HCT116 (cell line): Measurements from ENCODE around the gene LRRC32. TPM values are rescaled to one million over a fixed set of nuclear protein-coding genes. Genes with fewer than 3 reads are reported as not detected.

Experiments used
- ATAC-seq: fragments of 200-7000 bp; cut with Tn5 transposase; 2 replicates; pipeline ENCODE4 v1.9.1; 2020; ENCODE audit warnings: mild to moderate bottlenecking, moderate library complexity
- BruUV-seq: library from RNA; stranded (reverse); fragments of 400-500 nt; replicated peaks from 2 replicates; lab custom pipeline; 2021; lab: Mats Ljungman, UMichigan
- CTCF ChIA-PET: fragments of 300-600 bp; sonication (Branson Sonifier 250); formaldehyde crosslinking; loops from one replicate; lab custom pipeline; 2021; ENCODE audit warnings: antibody characterized with exemption; lab: Charles Lee
- POLR2A ChIA-PET: fragments of 300-600, 350-600 bp; sonication (Branson Sonifier 250); formaldehyde crosslinking; loops from one replicate; lab custom pipeline; 2021; ENCODE audit warnings: antibody characterized with exemption; lab: Charles Lee
- RAD21 ChIA-PET, 2 experiments: fragments of 300-600 bp; sonication (Branson Sonifier 250); formaldehyde crosslinking; loops; one replicate each; lab custom pipeline; 2023; ENCODE audit warnings: low total read pairs in 2 of 2; ENCODE audit not compliant: uncharacterized antibody in 2 of 2, unreplicated experiment in 2 of 2, low non-redundant PET in 1 of 2; lab: Charles Lee
- DNase-seq: peaks from one replicate; pipeline ENCODE4 v3.0.0-alpha.2; 2010; ENCODE audit warnings: low read depth, low spot score
- H2AFZ ChIP-seq: fragments of 200-600 bp; shearing (Covaris generic), sonication (generic); 2 replicates; pipeline ENCODE4 v1.6.1; 2017; ENCODE audit warnings: low read depth, mixed run types, mixed read lengths, antibody characterized with exemption, low read length; ENCODE audit not compliant: poor library complexity, severe bottlenecking
- H3K27ac ChIP-seq: 2 replicates; pipeline ENCODE4 v1.5.1; 2012; ENCODE audit warnings: low read depth, low read length
- H3K27me3 ChIP-seq: fragments of 200-600 bp; sonication (generic); 2 replicates; pipeline ENCODE4 v1.6.1; 2016; ENCODE audit warnings: mixed run types, low read length, mixed read lengths; ENCODE audit not compliant: insufficient read depth
- H3K36me3 ChIP-seq, 2 experiments: fragments of 200-500 bp in 1 of 2; fragments of 200-600 bp in 1 of 2; sonication (Bioruptor generic) in 1 of 2; sonication (generic) in 1 of 2; 2 replicates each; pipeline versions ENCODE4 v1.5.1 to v1.6.1; 2014 to 2016; ENCODE audit warnings: low read length in 2 of 2, inconsistent platforms in 1 of 2, mixed read lengths in 1 of 2, mixed run types in 1 of 2; ENCODE audit not compliant: insufficient read depth in 2 of 2, control insufficient read depth in 1 of 2
- H3K4me1 ChIP-seq, 2 experiments: fragments of 200-600 bp in 1 of 2; sonication (generic) in 1 of 2; 2 replicates each; pipeline versions ENCODE4 v1.5.1 to v1.6.1; 2012 to 2017; ENCODE audit warnings: low read length in 2 of 2, inconsistent platforms in 1 of 2, mild to moderate bottlenecking in 1 of 2, mixed read lengths in 1 of 2, mixed run types in 1 of 2, moderate library complexity in 1 of 2; ENCODE audit not compliant: insufficient read depth in 2 of 2, control insufficient read depth in 1 of 2
- H3K4me2 ChIP-seq: fragments of 200-600 bp; sonication (generic); 2 replicates; pipeline ENCODE4 v1.6.1; 2017; ENCODE audit warnings: mixed run types, low read length, mixed read lengths
- H3K4me3 ChIP-seq, 2 experiments: fragments of 200-600 bp in 1 of 2; sonication (generic) in 1 of 2; replicated peaks in 1 of 2; 2 replicates each; pipeline ENCODE4 v1.5.1; 2011 to 2016; ENCODE audit warnings: low read length in 2 of 2, control low read depth in 1 of 2, low read depth in 1 of 2, mild to moderate bottlenecking in 1 of 2, mixed read lengths in 1 of 2, mixed run types in 1 of 2
- H3K79me2 ChIP-seq: fragments of 200-600 bp; sonication (generic); 2 replicates; pipeline ENCODE4 v1.6.1; 2017; ENCODE audit warnings: mild to moderate bottlenecking, mixed run types, low read length, moderate library complexity, mixed read lengths; ENCODE audit not compliant: insufficient read depth
- H3K9ac ChIP-seq: fragments of 200-600 bp; sonication (generic); 2 replicates; pipeline ENCODE4 v1.6.1; 2016; ENCODE audit warnings: low read length, mixed read lengths
- H3K9me2 ChIP-seq: fragments of 200-600 bp; sonication (generic), shearing (Covaris generic); 2 replicates; pipeline ENCODE4 v1.6.1; 2017; ENCODE audit warnings: mixed run types, mild to moderate bottlenecking, moderate library complexity; ENCODE audit not compliant: insufficient read depth
- H3K9me3 ChIP-seq, 2 experiments: fragments of 200-500 bp in 1 of 2; fragments of 200-600 bp in 1 of 2; sonication (Bioruptor generic) in 1 of 2; sonication (generic) in 1 of 2; 2 replicates each; pipeline ENCODE4 v1.6.1; 2014 to 2017; ENCODE audit warnings: low read length in 2 of 2, mixed read lengths in 2 of 2, inconsistent platforms in 1 of 2, low read depth in 1 of 2, mild to moderate bottlenecking in 1 of 2, mixed run types in 1 of 2, moderate library complexity in 1 of 2; ENCODE audit not compliant: control insufficient read depth in 1 of 2, insufficient read depth in 1 of 2
- H4K20me1 ChIP-seq: fragments of 200-600 bp; sonication (generic), shearing (Covaris generic); 2 replicates; pipeline ENCODE4 v1.6.1; 2017; ENCODE audit warnings: mixed run types, mild to moderate bottlenecking, moderate library complexity; ENCODE audit not compliant: insufficient read depth
- CBX3 ChIP-seq: IDR thresholded peaks from 2 replicates; pipeline ENCODE4 v1.6.1; 2012; ENCODE audit warnings: low read depth
- CEBPB ChIP-seq: IDR thresholded peaks from 2 replicates; pipeline ENCODE4 v1.6.1; 2012; ENCODE audit warnings: low read depth
- ELF1 ChIP-seq: IDR thresholded peaks from 2 replicates; pipeline ENCODE4 v1.6.1; 2012; ENCODE audit warnings: low read depth, borderline replicate concordance
- EZH2phosphoT487 ChIP-seq: fragments of 200-600 bp; IDR thresholded peaks from 2 replicates; pipeline ENCODE4 v1.6.1; 2018; ENCODE audit warnings: antibody characterized with exemption, borderline replicate concordance
- FOSL1 ChIP-seq: IDR thresholded peaks from 2 replicates; pipeline ENCODE4 v1.6.1; 2012; ENCODE audit warnings: low read depth
- JUND ChIP-seq: IDR thresholded peaks from 2 replicates; pipeline ENCODE4 v1.6.1; 2012
- POLR2AphosphoS5 ChIP-seq: IDR thresholded peaks from 2 replicates; pipeline ENCODE4 v1.6.1; 2011; ENCODE audit warnings: mild to moderate bottlenecking, low read depth, low read length, moderate library complexity
- RAD21 ChIP-seq: IDR thresholded peaks from 2 replicates; pipeline ENCODE4 v1.6.1; 2012; ENCODE audit warnings: low read depth, mild to moderate bottlenecking
- SIN3A ChIP-seq: IDR thresholded peaks from 2 replicates; pipeline ENCODE4 v1.6.1; 2012; ENCODE audit warnings: low read depth
- SP1 ChIP-seq: IDR thresholded peaks from 2 replicates; pipeline ENCODE4 v1.6.1; 2012; ENCODE audit warnings: low read depth
- SRF ChIP-seq: IDR thresholded peaks from 2 replicates; pipeline ENCODE4 v1.6.1; 2012; ENCODE audit warnings: low read depth
- TCF7L2 ChIP-seq: IDR thresholded peaks from 2 replicates; pipeline ENCODE4 v1.7.0; 2011; ENCODE audit warnings: borderline replicate concordance, inconsistent platforms; ENCODE audit not compliant: insufficient read depth, insufficient read length; ENCODE audit errors: extremely low read depth
- YY1 ChIP-seq: IDR thresholded peaks from 2 replicates; pipeline ENCODE4 v1.6.1; 2011; ENCODE audit warnings: low read length, low read depth, moderate library complexity, mild to moderate bottlenecking; ENCODE audit not compliant: insufficient replicate concordance; ENCODE audit errors: extremely low read depth
- ZFX ChIP-seq: fragments of 450-650 bp; IDR thresholded peaks from 2 replicates; pipeline ENCODE4 v1.6.1; 2017
- ZNF274 ChIP-seq: fragments of 200-500 bp; sonication (Bioruptor generic); IDR thresholded peaks from 2 replicates; pipeline ENCODE4 v1.6.1; 2014; ENCODE audit warnings: mild to moderate bottlenecking, low read depth, low read length, inconsistent platforms
- intact Hi-C: fragments of 100-400 bp; cut with micrococcal nuclease; formaldehyde crosslinking; loops from 2 replicates; pipeline ENCODE4 v1.10.0; 2022
- total RNA-seq: library from RNA; stranded (reverse); gene quantifications from one replicate; pipeline ENCODE4 v1.2.1, GENCODE V29; 2021; ENCODE audit not compliant: unreplicated experiment
- TF ChIP-seq, protein P1 (sequence below): IDR thresholded peaks from 2 replicates; pipeline ENCODE4 v1.6.1; 2012; ENCODE audit warnings: low read depth
- TF ChIP-seq, protein P2 (sequence below): IDR thresholded peaks from 2 replicates; pipeline ENCODE4 v1.6.1; 2011; ENCODE audit warnings: mild to moderate bottlenecking, low read length, moderate library complexity; ENCODE audit not compliant: insufficient replicate concordance; ENCODE audit errors: extremely low read depth
- TF ChIP-seq, protein P3 (sequence below), 3 experiments: fragments of 200-600 bp in 1 of 3; sonication (generic) in 1 of 3; IDR thresholded peaks in 2 of 3; conservative IDR thresholded peaks in 1 of 3; 2 replicates each; pipeline ENCODE4 v1.5.1; 2012 to 2017; ENCODE audit warnings: low read depth in 2 of 3, low read length in 2 of 3, antibody characterized with exemption in 1 of 3, borderline replicate concordance in 1 of 3, control low read depth in 1 of 3, mild to moderate bottlenecking in 1 of 3, mixed read lengths in 1 of 3, mixed run types in 1 of 3, moderate library complexity in 1 of 3; ENCODE audit not compliant: insufficient read depth in 1 of 3

LRRC32 gene
- total RNA-seq, 1 experiment from 2014 or later, result 0.54 TPM

DNA sequence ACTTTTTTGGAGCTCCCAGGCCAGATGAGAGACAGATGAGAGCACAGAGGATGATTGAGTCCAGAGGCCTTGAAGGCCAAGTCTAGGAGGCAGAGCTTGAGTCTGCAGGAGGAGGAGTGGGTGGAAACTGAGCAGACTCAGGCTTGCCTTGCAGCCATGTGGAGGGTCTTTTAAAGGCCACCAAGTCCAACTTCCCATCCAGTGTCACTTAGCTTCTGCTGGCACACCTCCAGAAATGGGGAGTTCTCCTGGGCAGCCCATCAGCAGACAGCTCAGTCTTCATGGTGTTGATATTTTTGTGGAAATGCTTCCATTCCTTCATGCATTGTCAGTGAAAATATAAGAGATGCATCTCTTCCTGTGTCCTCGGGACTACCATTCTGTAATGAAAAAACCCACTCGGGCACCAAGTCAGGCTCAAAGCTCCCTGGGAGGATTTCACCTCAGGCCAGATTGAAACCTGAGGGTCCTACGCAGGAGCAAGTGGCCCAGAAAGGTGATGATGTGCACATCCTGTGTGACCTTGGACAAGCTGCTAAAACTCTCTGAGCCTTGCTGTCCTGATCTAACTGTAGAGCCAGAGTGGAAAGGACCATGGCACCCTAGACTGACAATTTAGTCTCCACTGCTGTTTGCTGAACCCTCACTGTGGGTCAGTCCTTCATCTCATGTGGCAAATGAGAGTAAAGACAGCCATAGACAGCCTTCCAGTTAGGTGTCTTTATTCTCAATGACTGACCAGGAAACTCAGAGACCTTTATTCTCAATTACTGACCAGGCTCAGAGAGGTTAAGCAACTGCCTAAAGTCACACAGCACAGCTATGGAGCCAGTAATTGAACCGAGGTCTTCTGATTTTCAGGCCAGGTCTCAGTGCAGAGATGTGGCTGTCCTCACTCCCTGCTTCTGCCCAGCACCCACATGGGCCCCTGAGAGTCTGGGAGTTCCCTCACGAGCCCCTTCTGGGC lies 2.9 kb upstream of the LRRC32 start:
- DNase-seq (no peak), ATAC-seq (no peak)
- peaks cover 0 to 11% of the 10 kb centered on the region in 2 experiments; a peak in 2 of 4 replicates for H3K4me1 ChIP-seq
- BruUV-seq, result no TSS peak
- no peak overlapping the region for H2AFZ ChIP-seq
- H3K27me3 ChIP-seq, result peaks cover 6% of the 10 kb centered on the region; the same call in 1 of the 2 replicates
- intact Hi-C loops, result no loop called here
- RAD21 ChIA-PET, result no interaction called here
- no peaks in the 10 kb centered on the region for H3K9me3 ChIP-seq
- no peak overlapping the region for H3K4me2 ChIP-seq
- TF ChIP-seq YY1 (no peak), ZFX (no peak), ZNF274 (no peak), ELF1 (no peak), SRF (no peak), POLR2AphosphoS5 (no peak), EZH2phosphoT487 (no peak), SP1 (no peak), SIN3A (no peak), FOSL1 (no peak), CBX3 (no peak), JUND (no peak), RAD21 (no peak), TCF7L2 (no peak), CEBPB (no peak)
- TF ChIP-seq, protein P1, sequence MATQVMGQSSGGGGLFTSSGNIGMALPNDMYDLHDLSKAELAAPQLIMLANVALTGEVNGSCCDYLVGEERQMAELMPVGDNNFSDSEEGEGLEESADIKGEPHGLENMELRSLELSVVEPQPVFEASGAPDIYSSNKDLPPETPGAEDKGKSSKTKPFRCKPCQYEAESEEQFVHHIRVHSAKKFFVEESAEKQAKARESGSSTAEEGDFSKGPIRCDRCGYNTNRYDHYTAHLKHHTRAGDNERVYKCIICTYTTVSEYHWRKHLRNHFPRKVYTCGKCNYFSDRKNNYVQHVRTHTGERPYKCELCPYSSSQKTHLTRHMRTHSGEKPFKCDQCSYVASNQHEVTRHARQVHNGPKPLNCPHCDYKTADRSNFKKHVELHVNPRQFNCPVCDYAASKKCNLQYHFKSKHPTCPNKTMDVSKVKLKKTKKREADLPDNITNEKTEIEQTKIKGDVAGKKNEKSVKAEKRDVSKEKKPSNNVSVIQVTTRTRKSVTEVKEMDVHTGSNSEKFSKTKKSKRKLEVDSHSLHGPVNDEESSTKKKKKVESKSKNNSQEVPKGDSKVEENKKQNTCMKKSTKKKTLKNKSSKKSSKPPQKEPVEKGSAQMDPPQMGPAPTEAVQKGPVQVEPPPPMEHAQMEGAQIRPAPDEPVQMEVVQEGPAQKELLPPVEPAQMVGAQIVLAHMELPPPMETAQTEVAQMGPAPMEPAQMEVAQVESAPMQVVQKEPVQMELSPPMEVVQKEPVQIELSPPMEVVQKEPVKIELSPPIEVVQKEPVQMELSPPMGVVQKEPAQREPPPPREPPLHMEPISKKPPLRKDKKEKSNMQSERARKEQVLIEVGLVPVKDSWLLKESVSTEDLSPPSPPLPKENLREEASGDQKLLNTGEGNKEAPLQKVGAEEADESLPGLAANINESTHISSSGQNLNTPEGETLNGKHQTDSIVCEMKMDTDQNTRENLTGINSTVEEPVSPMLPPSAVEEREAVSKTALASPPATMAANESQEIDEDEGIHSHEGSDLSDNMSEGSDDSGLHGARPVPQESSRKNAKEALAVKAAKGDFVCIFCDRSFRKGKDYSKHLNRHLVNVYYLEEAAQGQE, result no peak
- TF ChIP-seq, protein P2, sequence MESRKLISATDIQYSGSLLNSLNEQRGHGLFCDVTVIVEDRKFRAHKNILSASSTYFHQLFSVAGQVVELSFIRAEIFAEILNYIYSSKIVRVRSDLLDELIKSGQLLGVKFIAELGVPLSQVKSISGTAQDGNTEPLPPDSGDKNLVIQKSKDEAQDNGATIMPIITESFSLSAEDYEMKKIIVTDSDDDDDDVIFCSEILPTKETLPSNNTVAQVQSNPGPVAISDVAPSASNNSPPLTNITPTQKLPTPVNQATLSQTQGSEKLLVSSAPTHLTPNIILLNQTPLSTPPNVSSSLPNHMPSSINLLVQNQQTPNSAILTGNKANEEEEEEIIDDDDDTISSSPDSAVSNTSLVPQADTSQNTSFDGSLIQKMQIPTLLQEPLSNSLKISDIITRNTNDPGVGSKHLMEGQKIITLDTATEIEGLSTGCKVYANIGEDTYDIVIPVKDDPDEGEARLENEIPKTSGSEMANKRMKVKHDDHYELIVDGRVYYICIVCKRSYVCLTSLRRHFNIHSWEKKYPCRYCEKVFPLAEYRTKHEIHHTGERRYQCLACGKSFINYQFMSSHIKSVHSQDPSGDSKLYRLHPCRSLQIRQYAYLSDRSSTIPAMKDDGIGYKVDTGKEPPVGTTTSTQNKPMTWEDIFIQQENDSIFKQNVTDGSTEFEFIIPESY, result no peak
- TF ChIP-seq, protein P3, sequence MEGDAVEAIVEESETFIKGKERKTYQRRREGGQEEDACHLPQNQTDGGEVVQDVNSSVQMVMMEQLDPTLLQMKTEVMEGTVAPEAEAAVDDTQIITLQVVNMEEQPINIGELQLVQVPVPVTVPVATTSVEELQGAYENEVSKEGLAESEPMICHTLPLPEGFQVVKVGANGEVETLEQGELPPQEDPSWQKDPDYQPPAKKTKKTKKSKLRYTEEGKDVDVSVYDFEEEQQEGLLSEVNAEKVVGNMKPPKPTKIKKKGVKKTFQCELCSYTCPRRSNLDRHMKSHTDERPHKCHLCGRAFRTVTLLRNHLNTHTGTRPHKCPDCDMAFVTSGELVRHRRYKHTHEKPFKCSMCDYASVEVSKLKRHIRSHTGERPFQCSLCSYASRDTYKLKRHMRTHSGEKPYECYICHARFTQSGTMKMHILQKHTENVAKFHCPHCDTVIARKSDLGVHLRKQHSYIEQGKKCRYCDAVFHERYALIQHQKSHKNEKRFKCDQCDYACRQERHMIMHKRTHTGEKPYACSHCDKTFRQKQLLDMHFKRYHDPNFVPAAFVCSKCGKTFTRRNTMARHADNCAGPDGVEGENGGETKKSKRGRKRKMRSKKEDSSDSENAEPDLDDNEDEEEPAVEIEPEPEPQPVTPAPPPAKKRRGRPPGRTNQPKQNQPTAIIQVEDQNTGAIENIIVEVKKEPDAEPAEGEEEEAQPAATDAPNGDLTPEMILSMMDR (IDR thresholded peaks at IDR 0.05 in 2 of 3, conservative IDR thresholded peaks at IDR 0.05 in 1 of 3; ENCODE audit: borderline replicate concordance in 1 of 3, insufficient read depth in 1 of 3, low read depth in 2 of 3, low read length in 2 of 3), result no peak
- CTCF ChIA-PET, result interaction anchor here (1.5 kb wide), 1 partner anchor 75 kb away, joined by 4 read pairs; no protein-coding TSS in a partner anchor
- H4K20me1 ChIP-seq, result no peaks in the 10 kb centered on the region
- H3K36me3 ChIP-seq, result no peaks in the 10 kb centered on the region
- no peak overlapping the region for H3K27ac ChIP-seq
- H3K9ac ChIP-seq, result no peak overlapping the region
- H3K9me2 ChIP-seq, result no peaks in the 10 kb centered on the region
- POLR2A ChIA-PET, result no interaction called here
- no peaks in the 10 kb centered on the region for H3K79me2 ChIP-seq
- no peak overlapping the region for H3K4me3 ChIP-seq
